Measurements from ENCODE around the gene VPS13C.

VPS13C gene

DNA sequence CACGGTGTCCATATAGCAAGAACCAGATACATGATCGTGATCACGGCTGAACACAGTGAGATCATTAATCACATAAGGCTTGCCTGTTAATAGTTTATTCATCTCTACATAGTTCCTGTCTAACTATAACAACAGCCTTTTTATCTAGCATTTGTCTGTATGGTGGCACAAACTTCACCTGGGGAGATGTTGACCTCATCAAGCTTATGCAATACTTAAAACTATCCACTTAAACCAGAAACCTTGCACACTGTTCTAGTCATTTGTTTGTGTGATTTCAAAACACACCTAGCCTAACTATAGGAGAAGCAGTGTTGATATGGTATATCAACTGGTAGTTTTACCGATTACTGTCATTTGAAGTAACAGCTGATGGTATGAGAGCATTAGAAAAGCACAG, 124.8 kb downstream of the VPS13C start:
- DNase-seq (ENCODE audit: extremely low spot score): no peak
- ChIA-PET POLR2A (no interaction called here), CTCF (no interaction called here)
- TF ChIP-seq ELF4 (IDR thresholded peaks at IDR 0.05): no peak
- TF ChIP-seq PKNOX1 (IDR thresholded peaks at IDR 0.05): no peak
- TF ChIP-seq LEF1 (IDR thresholded peaks at IDR 0.05; ENCODE audit: borderline replicate concordance): no peak
- no peak for TF ChIP-seq FOXM1 (IDR thresholded peaks at IDR 0.05; ENCODE audit: borderline replicate concordance)
- TF ChIP-seq FOXA1 (IDR thresholded peaks at IDR 0.05): no peak
- TF ChIP-seq TARDBP (IDR thresholded peaks at IDR 0.05): no peak
- no peak for TF ChIP-seq HDGF (IDR thresholded peaks at IDR 0.05; ENCODE audit: borderline replicate concordance)
- TF ChIP-seq ZNF384 (IDR thresholded peaks at IDR 0.05): no peak

GRCh38 chr15:61929452-61929851, 130.8 kb downstream of the VPS13C start:
- no peak for DNase-seq (ENCODE audit: extremely low spot score)
- no peak for TF ChIP-seq NFRKB (IDR thresholded peaks at IDR 0.05)
- no peak for TF ChIP-seq FOXK2 (IDR thresholded peaks at IDR 0.05)
- no peak for TF ChIP-seq FOXM1 (IDR thresholded peaks at IDR 0.05; ENCODE audit: borderline replicate concordance)
- TF ChIP-seq HDGF (IDR thresholded peaks at IDR 0.05; ENCODE audit: borderline replicate concordance): no peak
- no peak for TF ChIP-seq SUZ12 (IDR thresholded peaks at IDR 0.05)
- TF ChIP-seq CTBP1 (IDR thresholded peaks at IDR 0.05; ENCODE audit: borderline replicate concordance): no peak
- no peak for TF ChIP-seq FOXA1 (IDR thresholded peaks at IDR 0.05)
- no peak for TF ChIP-seq ZNF384 (IDR thresholded peaks at IDR 0.05)
- TF ChIP-seq TARDBP (IDR thresholded peaks at IDR 0.05): no peak
- no peak for TF ChIP-seq ELF4 (IDR thresholded peaks at IDR 0.05)
- TF ChIP-seq PKNOX1 (IDR thresholded peaks at IDR 0.05): no peak
- TF ChIP-seq BHLHE40 (IDR thresholded peaks at IDR 0.05; ENCODE audit: borderline replicate concordance): no peak
- TF ChIP-seq LEF1 (IDR thresholded peaks at IDR 0.05; ENCODE audit: borderline replicate concordance): no peak
- no peak for TF ChIP-seq SP1 (IDR thresholded peaks at IDR 0.05)
- TF ChIP-seq ARNT (IDR thresholded peaks at IDR 0.05): no peak
- TF ChIP-seq L3MBTL2 (conservative IDR thresholded peaks at IDR 0.05): no peak
- ChIA-PET POLR2A (no interaction called here), CTCF (no interaction called here)

GRCh38 chr15:61923173-61923572, 137.1 kb downstream of the VPS13C start:
- CTCF ChIA-PET: no interaction called here
- POLR2A ChIA-PET: no interaction called here
- DNase-seq (ENCODE audit: extremely low spot score): no peak
- no peak for TF ChIP-seq CTBP1 (IDR thresholded peaks at IDR 0.05; ENCODE audit: borderline replicate concordance)
- TF ChIP-seq ARNT (IDR thresholded peaks at IDR 0.05): no peak

DNA sequence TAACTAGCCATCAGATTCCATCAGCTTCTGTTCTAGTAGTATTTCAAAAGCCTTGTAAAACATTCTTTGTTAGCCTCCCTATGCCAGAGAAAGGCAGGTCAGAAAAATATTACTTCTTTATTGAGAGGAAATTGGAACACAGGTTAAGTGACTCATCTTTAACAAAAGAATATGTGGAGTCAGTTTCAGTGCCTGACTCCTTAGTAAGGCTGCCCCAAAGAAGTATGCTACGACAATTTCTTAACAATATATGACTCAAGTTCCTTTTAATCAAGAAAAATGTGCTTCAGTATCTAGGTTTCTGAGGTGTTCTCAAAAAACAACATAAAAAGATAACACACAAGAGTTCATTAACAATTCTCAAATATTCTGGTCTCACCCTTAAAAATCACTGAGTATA, 139.2 kb downstream of the VPS13C start:
- no peak for DNase-seq (ENCODE audit: extremely low spot score)
- CTCF ChIA-PET: no interaction called here
- POLR2A ChIA-PET: no interaction called here
- TF ChIP-seq ARNT (IDR thresholded peaks at IDR 0.05) (no peak), FOXK2 (IDR thresholded peaks at IDR 0.05) (no peak), FOXA1 (IDR thresholded peaks at IDR 0.05) (no peak), ZNF384 (IDR thresholded peaks at IDR 0.05) (no peak), NFRKB (IDR thresholded peaks at IDR 0.05) (no peak), SP1 (IDR thresholded peaks at IDR 0.05) (no peak), FOXM1 (IDR thresholded peaks at IDR 0.05; ENCODE audit: borderline replicate concordance) (no peak), PKNOX1 (IDR thresholded peaks at IDR 0.05) (no peak), SUZ12 (IDR thresholded peaks at IDR 0.05) (no peak), LEF1 (IDR thresholded peaks at IDR 0.05; ENCODE audit: borderline replicate concordance) (no peak), ELF4 (IDR thresholded peaks at IDR 0.05) (no peak), L3MBTL2 (conservative IDR thresholded peaks at IDR 0.05) (no peak), CTBP1 (IDR thresholded peaks at IDR 0.05; ENCODE audit: borderline replicate concordance) (no peak), BHLHE40 (IDR thresholded peaks at IDR 0.05; ENCODE audit: borderline replicate concordance) (no peak)

- TF ChIP-seq ZNF384 (IDR thresholded peaks at IDR 0.05): 0 out of 2 replicates have a peak, but pooled peaks have one; percentile 20
- TF ChIP-seq NFRKB (IDR thresholded peaks at IDR 0.05): no peak
- DNase-seq (ENCODE audit: extremely low spot score): no peak
- ChIA-PET CTCF (no interaction called here), POLR2A (no interaction called here)
Measured at GRCh38 chr15:61917457-61917856, 142.8 kb downstream of the VPS13C start.

DNA sequence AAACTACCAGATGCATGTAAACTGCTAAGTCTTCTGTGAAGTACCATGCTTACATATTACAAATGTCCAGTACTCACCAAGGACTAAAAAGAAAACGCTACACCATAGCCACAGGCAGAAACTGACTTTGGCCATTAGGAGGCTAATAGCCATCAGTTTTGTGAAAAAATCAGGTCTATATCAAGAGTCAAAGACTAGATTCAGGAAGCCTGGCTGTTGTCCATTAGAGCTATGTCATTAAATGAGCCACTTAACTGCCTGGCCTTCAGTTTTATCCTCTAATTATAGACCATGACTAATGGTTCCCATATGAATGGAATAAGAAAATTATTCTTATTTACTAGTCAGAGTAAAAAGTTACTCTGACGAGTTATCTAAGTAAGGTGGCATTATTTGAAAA, 144.1 kb downstream of the VPS13C start:
- no peak for DNase-seq (ENCODE audit: extremely low spot score)
- CTCF ChIA-PET: no interaction called here
- TF ChIP-seq NFRKB (IDR thresholded peaks at IDR 0.05): no peak
- no peak for TF ChIP-seq FOXM1 (IDR thresholded peaks at IDR 0.05; ENCODE audit: borderline replicate concordance)
- no peak for TF ChIP-seq TARDBP (IDR thresholded peaks at IDR 0.05)
- no peak for TF ChIP-seq SUZ12 (IDR thresholded peaks at IDR 0.05)
- TF ChIP-seq PKNOX1 (IDR thresholded peaks at IDR 0.05): no peak
- no peak for TF ChIP-seq FOXA1 (IDR thresholded peaks at IDR 0.05)
- no peak for TF ChIP-seq FOXK2 (IDR thresholded peaks at IDR 0.05)
- no peak for TF ChIP-seq L3MBTL2 (conservative IDR thresholded peaks at IDR 0.05)
- no peak for TF ChIP-seq ELF4 (IDR thresholded peaks at IDR 0.05)
- TF ChIP-seq BHLHE40 (IDR thresholded peaks at IDR 0.05; ENCODE audit: borderline replicate concordance): no peak
- POLR2A ChIA-PET: no interaction called here

DNA sequence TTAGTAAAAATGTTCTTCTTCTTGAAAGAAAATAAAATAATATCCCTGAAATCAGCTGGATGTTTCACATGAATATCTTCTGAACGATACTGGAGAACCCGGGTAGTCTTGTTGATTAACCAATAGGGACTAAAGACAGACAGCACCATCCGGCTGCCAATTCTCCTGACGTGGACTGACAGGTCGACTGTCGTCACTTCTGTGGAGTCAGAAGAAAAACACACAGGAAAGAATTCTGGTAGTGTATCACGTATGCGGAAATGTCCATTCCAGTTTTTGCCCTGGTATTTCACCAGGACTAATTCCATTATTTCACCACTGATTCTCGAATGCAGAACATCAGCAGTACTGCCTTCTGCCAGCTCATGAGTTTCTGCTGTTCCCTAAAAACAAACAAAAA, 144.6 kb downstream of the VPS13C start:
- POLR2A ChIA-PET: no interaction called here
- no peak for DNase-seq (ENCODE audit: extremely low spot score)
- CTCF ChIA-PET: no interaction called here
- TF ChIP-seq HDGF (IDR thresholded peaks at IDR 0.05; ENCODE audit: borderline replicate concordance) (no peak), SP1 (IDR thresholded peaks at IDR 0.05) (no peak), TARDBP (IDR thresholded peaks at IDR 0.05) (no peak), FOXM1 (IDR thresholded peaks at IDR 0.05; ENCODE audit: borderline replicate concordance) (no peak), BHLHE40 (IDR thresholded peaks at IDR 0.05; ENCODE audit: borderline replicate concordance) (no peak), SUZ12 (IDR thresholded peaks at IDR 0.05) (no peak), FOXA1 (IDR thresholded peaks at IDR 0.05) (no peak), FOXK2 (IDR thresholded peaks at IDR 0.05) (no peak), CTBP1 (IDR thresholded peaks at IDR 0.05; ENCODE audit: borderline replicate concordance) (no peak)
